Activated CD4-positive, alpha-beta memory T cell treated with anti-CD3 and anti-CD28 coated beads for 36 hours (primary cell): ENCODE data around the gene DNAH17. TPM values are rescaled to one million over a fixed set of nuclear protein-coding genes. Genes with fewer than 3 reads are reported as not detected.

Source experiments
- CTCF ChIA-PET: fragments of 350-600 bp; sonication (Branson Sonifier 250); formaldehyde crosslinking; loops from one replicate; lab custom pipeline; 2021; ENCODE audit warnings: antibody characterized with exemption, inconsistent platforms; lab: Charles Lee
- POLR2A ChIA-PET: fragments of 350-600 bp; sonication (Branson Sonifier 250); formaldehyde crosslinking; loops from one replicate; lab custom pipeline; 2021; ENCODE audit warnings: antibody characterized with exemption; lab: Charles Lee
- DNase-seq: peaks from one replicate; pipeline ENCODE4 v3.0.0-alpha.2; 2020
- H3K27ac Mint-ChIP-seq: one replicate; pipeline ENCODE4 v1.8.0; 2021; ENCODE audit warnings: mixed read lengths
- H3K27me3 Mint-ChIP-seq: one replicate; pipeline ENCODE4 v1.8.0; 2021; ENCODE audit warnings: mixed read lengths
- H3K36me3 Mint-ChIP-seq: one replicate; pipeline ENCODE4 v1.8.0; 2021; ENCODE audit warnings: mixed read lengths
- H3K4me1 Mint-ChIP-seq: one replicate; pipeline ENCODE4 v1.8.0; 2021; ENCODE audit warnings: low read depth, mixed read lengths
- H3K4me3 Mint-ChIP-seq: one replicate; pipeline ENCODE4 v1.8.0; 2021; ENCODE audit warnings: mild to moderate bottlenecking, mixed read lengths
- H3K9me3 Mint-ChIP-seq: one replicate; pipeline ENCODE4 v1.8.0; 2021; ENCODE audit warnings: mixed read lengths
- intact Hi-C: fragments of 100-400 bp; cut with micrococcal nuclease; formaldehyde crosslinking; loops from one replicate; pipeline ENCODE4 v1.15.1; 2023
- total RNA-seq, 2 experiments: library from RNA; stranded (reverse); gene quantifications; one replicate each; pipeline ENCODE4 v1.2.3, GENCODE V29; 2021

DNAH17 gene
- total RNA-seq, 2 experiments from 2014 or later = 0.21 to 0.29 TPM

DNA sequence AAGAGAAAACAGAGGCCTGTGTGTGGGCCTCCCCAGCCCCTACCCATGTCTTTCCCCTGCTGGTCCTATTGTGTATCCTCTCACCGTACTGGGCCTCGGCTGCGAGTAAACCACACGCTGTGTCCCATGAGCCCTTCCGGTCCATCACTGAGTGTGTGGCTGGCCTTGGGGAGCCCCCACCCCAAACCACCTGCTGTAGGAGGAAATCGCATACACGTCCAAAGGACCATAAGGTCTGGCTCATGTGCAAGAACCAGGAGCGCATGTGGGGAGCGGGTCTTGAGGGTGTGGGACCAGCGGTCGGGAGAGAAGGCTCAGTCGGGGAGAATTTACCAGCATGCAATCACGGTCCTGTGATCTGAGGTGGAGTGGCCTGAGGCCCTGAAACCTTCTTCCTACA is 38.4 kb upstream of the DNAH17 start:
- intact Hi-C loops = no loop called here
- POLR2A ChIA-PET = no interaction called here

GRCh38 chr17:78613416-78613815 is 36.2 kb upstream of the DNAH17 start:
- no peaks in the 10 kb centered on the region for H3K4me1 Mint-ChIP-seq
- intact Hi-C loops = no loop called here
- POLR2A ChIA-PET = no interaction called here
- CTCF ChIA-PET = no interaction called here
- H3K27ac Mint-ChIP-seq = no peak overlapping the region
- no peaks in the 10 kb centered on the region for H3K36me3 Mint-ChIP-seq
- DNase-seq = no peak
- H3K27me3 Mint-ChIP-seq = peaks cover 1% of the 10 kb centered on the region
- no peaks in the 10 kb centered on the region for H3K9me3 Mint-ChIP-seq
- no peak overlapping the region for H3K4me3 Mint-ChIP-seq

More for the DNA sequence above, 38.4 kb upstream of the DNAH17 start:
- DNase-seq = no peak
- no peaks in the 10 kb centered on the region for H3K36me3 Mint-ChIP-seq
- no peaks in the 10 kb centered on the region for H3K27me3 Mint-ChIP-seq
- no peak overlapping the region for H3K27ac Mint-ChIP-seq
- peaks cover 2% of the 10 kb centered on the region for H3K9me3 Mint-ChIP-seq
- H3K4me1 Mint-ChIP-seq = no peaks in the 10 kb centered on the region
- CTCF ChIA-PET = no interaction called here
- H3K4me3 Mint-ChIP-seq = no peak overlapping the region

DNA sequence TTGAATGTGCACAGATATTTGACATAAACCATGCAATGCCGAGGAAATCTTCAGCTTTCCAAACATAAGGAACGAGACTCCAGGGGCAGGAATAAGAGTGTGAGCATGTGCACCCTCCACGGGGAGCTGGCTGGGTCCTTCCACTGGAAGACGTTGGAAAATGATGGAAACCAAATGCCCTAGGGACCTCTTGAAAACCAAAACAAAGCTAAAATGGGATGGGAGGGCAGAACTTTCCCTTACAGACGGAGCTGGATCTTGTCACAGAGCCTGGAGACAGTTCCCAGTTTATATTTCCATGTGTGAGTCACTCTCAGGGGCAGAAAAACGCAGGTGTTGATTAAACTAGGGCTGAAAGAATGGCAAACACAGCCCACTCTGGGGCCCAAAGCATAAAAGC is 34.4 kb upstream of the DNAH17 start:
- H3K36me3 Mint-ChIP-seq = no peaks in the 10 kb centered on the region
- intact Hi-C loops = no loop called here
- H3K4me1 Mint-ChIP-seq = no peaks in the 10 kb centered on the region
- ChIA-PET POLR2A (no interaction called here), CTCF (no interaction called here)
- H3K27me3 Mint-ChIP-seq = peaks cover 2% of the 10 kb centered on the region
- no peak for DNase-seq
- no peaks in the 10 kb centered on the region for H3K9me3 Mint-ChIP-seq
- H3K27ac Mint-ChIP-seq = no peak overlapping the region
- H3K4me3 Mint-ChIP-seq = no peak overlapping the region

DNA sequence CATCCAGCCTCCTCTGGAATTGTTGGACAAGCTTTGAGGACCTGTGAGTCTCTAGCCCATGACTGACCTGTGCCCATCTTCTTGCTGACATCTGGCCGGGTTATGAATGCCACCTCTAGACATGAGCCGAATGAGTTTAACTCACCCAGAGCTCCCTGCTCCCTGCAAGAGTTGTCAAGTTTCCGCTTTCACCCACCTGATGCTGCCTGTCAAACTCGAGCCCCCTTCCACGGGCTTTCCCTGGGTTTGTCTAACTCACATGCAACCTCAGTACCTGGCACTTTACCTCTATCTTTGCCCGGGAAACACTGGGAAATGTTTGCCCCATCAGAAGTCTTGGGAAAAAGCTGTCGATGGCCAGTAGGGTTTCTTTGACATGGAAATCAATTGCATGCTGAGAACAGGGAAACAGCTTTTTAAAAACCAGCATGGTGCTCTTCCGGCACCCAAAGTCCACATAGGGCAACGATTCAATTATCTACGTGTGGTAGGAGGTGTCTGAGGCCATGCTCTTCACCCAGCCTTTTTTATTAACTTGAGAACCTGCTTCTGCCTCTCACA is 33.8 kb upstream of the DNAH17 start:
- H3K36me3 Mint-ChIP-seq = no peaks in the 10 kb centered on the region
- no peaks in the 10 kb centered on the region for H3K4me1 Mint-ChIP-seq
- no peak overlapping the region for H3K4me3 Mint-ChIP-seq
- intact Hi-C loops = no loop called here
- POLR2A ChIA-PET = no interaction called here
- H3K9me3 Mint-ChIP-seq = no peaks in the 10 kb centered on the region
- peaks cover 2% of the 10 kb centered on the region for H3K27me3 Mint-ChIP-seq
- DNase-seq = no peak
- CTCF ChIA-PET = no interaction called here
- no peak overlapping the region for H3K27ac Mint-ChIP-seq

- no peaks in the 10 kb centered on the region for H3K4me1 Mint-ChIP-seq
- peaks cover 2% of the 10 kb centered on the region for H3K27me3 Mint-ChIP-seq
- ChIA-PET POLR2A (no interaction called here), CTCF (no interaction called here)
- no peak for DNase-seq
- no peak overlapping the region for H3K27ac Mint-ChIP-seq
- intact Hi-C loops = no loop called here
- H3K4me3 Mint-ChIP-seq = no peak overlapping the region
- no peaks in the 10 kb centered on the region for H3K9me3 Mint-ChIP-seq
- no peaks in the 10 kb centered on the region for H3K36me3 Mint-ChIP-seq
Measured at GRCh38 chr17:78609191-78609641, 32.0 kb upstream of the DNAH17 start.

DNA sequence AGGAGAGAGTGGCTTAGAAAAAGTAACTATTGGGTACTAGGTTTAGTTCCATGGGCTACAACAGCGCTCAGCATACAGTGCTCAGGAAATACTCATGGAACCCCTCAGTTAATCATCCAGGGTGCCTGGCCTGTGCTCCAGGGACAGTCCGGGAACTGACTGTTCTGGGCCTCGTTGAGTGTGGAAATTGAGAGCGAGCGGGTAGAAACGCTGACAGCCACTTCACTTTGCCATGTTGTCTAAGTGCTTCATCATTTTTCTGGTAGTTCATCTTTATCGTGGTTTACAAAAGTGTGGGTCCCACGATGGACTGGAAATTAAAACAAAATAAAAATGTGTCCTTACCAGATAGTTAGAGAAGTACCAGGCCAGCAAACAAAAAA is 31.6 kb upstream of the DNAH17 start:
- Mint-ChIP-seq H3K27ac (no peak overlapping the region), H3K9me3 (no peaks in the 10 kb centered on the region), H3K4me1 (no peaks in the 10 kb centered on the region), H3K27me3 (peaks cover 2% of the 10 kb centered on the region), H3K4me3 (no peak overlapping the region), H3K36me3 (no peaks in the 10 kb centered on the region)
- intact Hi-C loops = no loop called here
- DNase-seq = no peak
- ChIA-PET CTCF (no interaction called here), POLR2A (no interaction called here)

DNA sequence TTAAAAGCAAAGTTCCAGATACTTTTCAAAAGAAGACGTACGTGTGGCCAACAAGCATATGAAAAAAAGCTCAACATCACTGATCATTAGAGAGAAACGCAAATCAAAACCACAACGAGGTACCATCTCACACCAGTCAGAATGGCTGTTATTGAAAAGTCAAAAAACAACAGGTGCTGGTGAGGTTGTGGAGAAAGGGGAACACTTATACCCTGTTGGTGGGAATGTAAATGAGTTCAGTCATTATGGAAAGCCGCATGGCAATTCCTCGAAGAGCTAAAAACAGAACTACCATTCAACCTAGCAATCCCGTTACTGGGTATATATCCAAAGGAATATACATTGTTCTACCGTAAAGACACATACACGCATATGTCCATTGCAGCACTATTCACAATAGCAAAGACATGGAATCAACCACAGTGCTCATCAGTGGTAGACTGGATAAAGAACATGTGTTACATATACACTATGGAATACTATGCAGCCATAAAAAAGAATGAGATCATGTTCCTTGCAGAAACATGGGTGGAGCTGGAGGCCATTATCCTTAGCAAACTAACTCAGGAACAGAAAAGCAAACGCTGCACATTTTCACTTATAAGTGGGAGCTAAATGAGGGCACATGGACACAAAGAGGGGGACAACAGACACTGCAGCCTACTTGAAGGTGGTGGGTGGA is 31.1 kb upstream of the DNAH17 start:
- Mint-ChIP-seq H3K36me3 (no peaks in the 10 kb centered on the region), H3K4me1 (no peaks in the 10 kb centered on the region), H3K27me3 (peaks cover 2% of the 10 kb centered on the region), H3K9me3 (no peaks in the 10 kb centered on the region), H3K4me3 (no peak overlapping the region), H3K27ac (no peak overlapping the region)
- intact Hi-C loops = no loop called here
- no peak for DNase-seq
- ChIA-PET CTCF (no interaction called here), POLR2A (no interaction called here)

- intact Hi-C loops = no loop called here
- H3K27me3 Mint-ChIP-seq = peaks cover 2% of the 10 kb centered on the region
- POLR2A ChIA-PET = interaction anchor here (0.6 kb wide), 1 partner anchor 87 kb away, joined by 5 read pairs; no protein-coding TSS in a partner anchor
- CTCF ChIA-PET = no interaction called here
- no peaks in the 10 kb centered on the region for H3K4me1 Mint-ChIP-seq
- H3K27ac Mint-ChIP-seq = no peak overlapping the region
- H3K36me3 Mint-ChIP-seq = no peaks in the 10 kb centered on the region
- no peaks in the 10 kb centered on the region for H3K9me3 Mint-ChIP-seq
- H3K4me3 Mint-ChIP-seq = no peak overlapping the region
- no peak for DNase-seq
Measured at GRCh38 chr17:78607038-78607437, 29.8 kb upstream of the DNAH17 start.

GRCh38 chr17:78605886-78606285 is 28.7 kb upstream of the DNAH17 start:
- ChIA-PET CTCF (interaction anchor here (0.6 kb wide), 1 partner anchor 144 kb away, joined by 3 read pairs; no protein-coding TSS in a partner anchor), POLR2A (no interaction called here)
- H3K4me3 Mint-ChIP-seq = no peak overlapping the region
- H3K27ac Mint-ChIP-seq = no peak overlapping the region
- no peaks in the 10 kb centered on the region for H3K36me3 Mint-ChIP-seq
- intact Hi-C loops = no loop called here
- H3K9me3 Mint-ChIP-seq = no peaks in the 10 kb centered on the region
- peaks cover 2% of the 10 kb centered on the region for H3K27me3 Mint-ChIP-seq
- no peaks in the 10 kb centered on the region for H3K4me1 Mint-ChIP-seq
- DNase-seq = no peak

DNA sequence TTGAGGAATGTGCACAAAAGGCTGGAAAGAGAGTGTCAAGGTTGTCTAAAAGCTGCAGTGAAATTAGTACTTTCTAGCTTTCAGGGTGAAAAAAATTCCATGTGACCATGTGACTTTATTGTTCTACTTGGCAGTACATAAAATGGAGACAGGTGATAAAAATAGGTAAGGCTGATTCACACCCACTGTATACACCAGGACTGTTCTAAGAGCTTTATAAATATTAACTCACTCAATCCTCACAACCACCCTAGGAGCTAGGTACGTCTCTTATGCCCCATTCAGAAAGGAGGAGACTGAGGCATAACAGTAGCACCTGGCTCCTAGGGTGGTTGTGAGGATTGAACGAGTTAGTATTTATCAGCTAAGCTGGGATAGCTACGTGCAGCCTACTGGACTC is 28.2 kb upstream of the DNAH17 start:
- peaks cover 4% of the 10 kb centered on the region for H3K27me3 Mint-ChIP-seq
- POLR2A ChIA-PET = no interaction called here
- intact Hi-C loops = no loop called here
- DNase-seq = no peak
- H3K36me3 Mint-ChIP-seq = no peaks in the 10 kb centered on the region
- no peak overlapping the region for H3K27ac Mint-ChIP-seq
- CTCF ChIA-PET = no interaction called here
- H3K4me1 Mint-ChIP-seq = no peaks in the 10 kb centered on the region
- H3K9me3 Mint-ChIP-seq = no peaks in the 10 kb centered on the region
- H3K4me3 Mint-ChIP-seq = no peak overlapping the region

- CTCF ChIA-PET = no interaction called here
Measured at GRCh38 chr17:78602246-78602645, 25.1 kb upstream of the DNAH17 start.

GRCh38 chr17:78601577-78602190 is 24.5 kb upstream of the DNAH17 start:
- H3K4me3 Mint-ChIP-seq = no peak overlapping the region
- peaks cover 10% of the 10 kb centered on the region for H3K27me3 Mint-ChIP-seq
- CTCF ChIA-PET = no interaction called here
- no peak for DNase-seq
- POLR2A ChIA-PET = no interaction called here
- H3K4me1 Mint-ChIP-seq = no peaks in the 10 kb centered on the region
- no peaks in the 10 kb centered on the region for H3K9me3 Mint-ChIP-seq
- intact Hi-C loops = no loop called here
- H3K27ac Mint-ChIP-seq = no peak overlapping the region
- no peaks in the 10 kb centered on the region for H3K36me3 Mint-ChIP-seq

More at GRCh38 chr17:78602246-78602645, 25.1 kb upstream of the DNAH17 start:
- no peak for DNase-seq
- H3K9me3 Mint-ChIP-seq = no peaks in the 10 kb centered on the region
- POLR2A ChIA-PET = no interaction called here
- no peak overlapping the region for H3K4me3 Mint-ChIP-seq
- intact Hi-C loops = no loop called here
- no peaks in the 10 kb centered on the region for H3K4me1 Mint-ChIP-seq
- peaks cover 9% of the 10 kb centered on the region for H3K27me3 Mint-ChIP-seq
- no peaks in the 10 kb centered on the region for H3K36me3 Mint-ChIP-seq
- no peak overlapping the region for H3K27ac Mint-ChIP-seq
